IMR-90 (cell line): ENCODE results near the gene TMA7. TPM values are rescaled to one million over a fixed set of nuclear protein-coding genes. Genes with fewer than 3 reads are reported as not detected.

Experiments used
- ATAC-seq: fragments of 200-7000 bp; cut with Tn5 transposase; 2 replicates; pipeline ENCODE4 v1.9.1; 2020; ENCODE audit warnings: low read depth, mild to moderate bottlenecking, moderate library complexity
- BruUV-seq: library from RNA; stranded (reverse); fragments of 400-500 nt; replicated peaks from 2 replicates; lab custom pipeline; 2021; lab: Mats Ljungman, UMichigan
- CTCF ChIA-PET: fragments of 300-600 bp; formaldehyde crosslinking; extraction: SDS; loops from one replicate; lab custom pipeline; 2021; ENCODE audit warnings: antibody characterized with exemption; lab: Yijun Ruan, JAX
- POLR2A ChIA-PET: fragments of 300-600 bp; sonication (Branson Sonifier 250); formaldehyde crosslinking; loops from one replicate; lab custom pipeline; 2022; ENCODE audit warnings: antibody characterized with exemption; ENCODE audit not compliant: unreplicated experiment; lab: Charles Lee
- DNase-seq: peaks from one replicate; pipeline ENCODE4 v3.0.0; 2013
- H2AFZ ChIP-seq: replicated peaks from 2 replicates; pipeline ENCODE3; 2013; ENCODE audit warnings: low read length, mild to moderate bottlenecking; ENCODE audit not compliant: poor library complexity
- H2AK5ac ChIP-seq: 2 replicates; pipeline ENCODE4 v1.6.1; 2013; ENCODE audit warnings: low read depth, low read length, inconsistent platforms
- H2AK9ac ChIP-seq: replicated peaks from 2 replicates; pipeline ENCODE3; 2013; ENCODE audit warnings: mild to moderate bottlenecking, low read depth, low read length, moderate library complexity; ENCODE audit not compliant: poor library complexity
- H2BK120ac ChIP-seq: 2 replicates; pipeline ENCODE4 v1.6.1; 2013; ENCODE audit warnings: low read depth, low read length, inconsistent platforms
- H2BK15ac ChIP-seq: 3 replicates; pipeline ENCODE4 v1.6.1; 2013; ENCODE audit warnings: low read depth, low read length, inconsistent platforms
- H2BK20ac ChIP-seq: 2 replicates; pipeline ENCODE4 v1.6.1; 2013; ENCODE audit warnings: low read depth, mild to moderate bottlenecking, inconsistent platforms, low read length, moderate library complexity
- H2BK5ac ChIP-seq: 2 replicates; pipeline ENCODE4 v1.6.1; 2013; ENCODE audit warnings: mild to moderate bottlenecking, low read depth, low read length, inconsistent platforms; ENCODE audit not compliant: poor library complexity, severe bottlenecking
- H3K14ac ChIP-seq: replicated peaks from 2 replicates; pipeline ENCODE4 v1.6.1; 2013; ENCODE audit warnings: low read depth, low read length, inconsistent platforms
- H3K18ac ChIP-seq: 2 replicates; pipeline ENCODE4 v1.6.1; 2013; ENCODE audit warnings: low read depth, low read length, control low read depth
- H3K23ac ChIP-seq: 2 replicates; pipeline ENCODE4 v1.6.1; 2013; ENCODE audit warnings: low read depth, low read length, inconsistent platforms
- H3K27ac ChIP-seq: 2 replicates; pipeline ENCODE4 v1.5.1; 2013; ENCODE audit warnings: mild to moderate bottlenecking, control low read depth, low read length; ENCODE audit not compliant: insufficient read depth
- H3K27me3 ChIP-seq: 2 replicates; pipeline ENCODE4 v1.6.1; 2013; ENCODE audit warnings: low read length; ENCODE audit not compliant: control insufficient read depth, insufficient read depth
- H3K36me3 ChIP-seq: 2 replicates; pipeline ENCODE4 v1.6.1; 2013; ENCODE audit warnings: low read length, mixed read lengths; ENCODE audit not compliant: control insufficient read depth, insufficient read depth
- H3K4ac ChIP-seq: 2 replicates; pipeline ENCODE4 v1.6.1; 2013; ENCODE audit warnings: low read depth, low read length, inconsistent platforms
- H3K4me1 ChIP-seq: 2 replicates; pipeline ENCODE4 v1.6.1; 2013; ENCODE audit warnings: low read length, mixed read lengths; ENCODE audit not compliant: control insufficient read depth, insufficient read depth
- H3K4me2 ChIP-seq: 2 replicates; pipeline ENCODE4 v1.6.1; 2013; ENCODE audit warnings: low read depth, mild to moderate bottlenecking, control low read depth, low read length, moderate library complexity
- H3K4me3 ChIP-seq: 2 replicates; pipeline ENCODE4 v1.5.1; 2013; ENCODE audit warnings: low read depth, mild to moderate bottlenecking, control low read depth, low read length, moderate library complexity; ENCODE audit not compliant: insufficient read depth
- H3K56ac ChIP-seq: 2 replicates; pipeline ENCODE4 v1.6.1; 2013; ENCODE audit warnings: low read length, inconsistent platforms; ENCODE audit not compliant: insufficient read depth; ENCODE audit errors: extremely low read depth
- H3K79me1 ChIP-seq, 2 experiments: 2 replicates each; pipeline ENCODE4 v1.6.1; 2013; ENCODE audit warnings: low read length in 2 of 2, inconsistent platforms in 1 of 2, low read depth in 1 of 2
- H3K9ac ChIP-seq: 2 replicates; pipeline ENCODE4 v1.6.1; 2013; ENCODE audit warnings: low read depth, low read length, control low read depth
- H3K9me1 ChIP-seq: 2 replicates; pipeline ENCODE4 v1.6.1; 2013; ENCODE audit warnings: low read length, inconsistent platforms; ENCODE audit not compliant: insufficient read depth
- H3K9me3 ChIP-seq: 2 replicates; pipeline ENCODE4 v1.6.1; 2013; ENCODE audit warnings: low read length; ENCODE audit not compliant: control insufficient read depth, insufficient read depth
- H4K20me1 ChIP-seq: 2 replicates; pipeline ENCODE4 v1.6.1; 2013; ENCODE audit warnings: low read length, inconsistent platforms; ENCODE audit not compliant: insufficient read depth
- H4K5ac ChIP-seq: 2 replicates; pipeline ENCODE4 v1.6.1; 2013; ENCODE audit warnings: mild to moderate bottlenecking, low read depth, low read length, control low read depth
- H4K8ac ChIP-seq, 2 experiments: 2 replicates each; pipeline ENCODE4 v1.6.1; 2013; ENCODE audit warnings: low read depth in 2 of 2, low read length in 2 of 2, control low read depth in 1 of 2, inconsistent platforms in 1 of 2
- H4K91ac ChIP-seq: 2 replicates; pipeline ENCODE4 v1.6.1; 2013; ENCODE audit warnings: low read depth, low read length, inconsistent platforms; ENCODE audit not compliant: insufficient read depth
- BHLHE40 ChIP-seq: fragments of 150-350 bp; IDR thresholded peaks from 2 replicates; pipeline ENCODE4 v1.6.1; 2016; ENCODE audit warnings: mild to moderate bottlenecking, low read depth, low read length
- CEBPB ChIP-seq: IDR thresholded peaks from 2 replicates; pipeline ENCODE4 v1.6.1; 2012; ENCODE audit warnings: low read depth, low read length, improper control_type of control experiment
- CHD1 ChIP-seq: IDR thresholded peaks from 2 replicates; pipeline ENCODE4 v1.6.1; 2012; ENCODE audit warnings: low read depth, low read length, improper control_type of control experiment
- FOS ChIP-seq: fragments of 150-350 bp; IDR thresholded peaks from 2 replicates; pipeline ENCODE4 v1.6.1; 2016; ENCODE audit warnings: low read depth, low read length
- MAFK ChIP-seq: IDR thresholded peaks from 2 replicates; pipeline ENCODE4 v1.6.1; 2012; ENCODE audit warnings: low read depth, low read length, improper control_type of control experiment
- MAZ ChIP-seq: IDR thresholded peaks from 2 replicates; pipeline ENCODE4 v1.6.1; 2012; ENCODE audit warnings: low read depth, mild to moderate bottlenecking, low read length, improper control_type of control experiment, moderate library complexity, borderline replicate concordance
- MXI1 ChIP-seq: IDR thresholded peaks from 2 replicates; pipeline ENCODE4 v1.6.1; 2012; ENCODE audit warnings: low read depth, mild to moderate bottlenecking, low read length, moderate library complexity, borderline replicate concordance
- NFE2L2 ChIP-seq: fragments of 150-350 bp; IDR thresholded peaks from 2 replicates; pipeline ENCODE4 v1.6.1; 2016; ENCODE audit warnings: low read depth, mild to moderate bottlenecking, low read length
- POLR2A ChIP-seq: IDR thresholded peaks from 2 replicates; pipeline ENCODE4 v1.6.1; 2012; ENCODE audit warnings: mild to moderate bottlenecking, low read depth, low read length
- RAD21 ChIP-seq: IDR thresholded peaks from 2 replicates; pipeline ENCODE4 v1.6.1; 2012; ENCODE audit warnings: low read length, improper control_type of control experiment
- RCOR1 ChIP-seq: IDR thresholded peaks from 2 replicates; pipeline ENCODE4 v1.6.1; 2012; ENCODE audit warnings: mild to moderate bottlenecking, low read length, improper control_type of control experiment; ENCODE audit not compliant: insufficient replicate concordance
- RFX5 ChIP-seq: IDR thresholded peaks from 2 replicates; pipeline ENCODE4 v1.8.0; 2012; ENCODE audit warnings: low read depth, mild to moderate bottlenecking, low read length, moderate library complexity
- SMC3 ChIP-seq: fragments of 150-350 bp; IDR thresholded peaks from 2 replicates; pipeline ENCODE4 v1.6.1; 2016; ENCODE audit warnings: low read depth, mild to moderate bottlenecking, antibody characterized with exemption, low read length, moderate library complexity
- USF2 ChIP-seq: fragments of 150-350 bp; IDR thresholded peaks from 2 replicates; pipeline ENCODE4 v1.6.1; 2017; ENCODE audit warnings: mild to moderate bottlenecking, antibody characterized with exemption, low read length, low read depth
- WGBS, 2 experiments: methylation state at CpG; one replicate each; pipeline versions ENCODE4 v1.1.5 to v1.1.7; 2013; ENCODE audit warnings: missing lambda C conversion rate in 2 of 2; ENCODE audit not compliant: insufficient read length in 1 of 2; ENCODE audit errors: extremely low coverage in 2 of 2; 5-methylcytosine and 5-hydroxymethylcytosine counted together
- dilution Hi-C: fragments of 300-500 bp; cut with HindIII; formaldehyde crosslinking; loops from one replicate; pipeline ENCODE4 v1.14.3; 2018; ENCODE audit warnings: low sequenced_read_pairs; ENCODE audit not compliant: unreplicated experiment
- in situ Hi-C: fragments of 300-500 bp; cut with MboI; formaldehyde crosslinking; loops from 3 replicates; pipeline ENCODE4 v1.14.3; 2019; ENCODE audit warnings: low sequenced_read_pairs, inconsistent platforms, mixed read lengths
- intact Hi-C: fragments of 100-400 bp; cut with micrococcal nuclease; formaldehyde crosslinking; loops from 2 replicates; pipeline ENCODE4 v1.10.0; 2022
- polyA plus RNA-seq, 3 experiments: library from polyadenylated mRNA; depleted of rRNA; stranded (reverse); fragments of >200 nt; gene quantifications; 2 replicates each; pipeline ENCODE4 v1.2.3, GENCODE V29; 2012; ENCODE audit warnings: low replicate concordance in 1 of 3
- total RNA-seq: library from RNA; depleted of rRNA; stranded (reverse); fragments of >200 nt; gene quantifications from 2 replicates; pipeline ENCODE4 v1.2.3, GENCODE V29; 2012
- TF ChIP-seq, protein P1 (sequence below): conservative IDR thresholded peaks from 2 replicates; pipeline ENCODE4 v1.5.1; 2012; ENCODE audit warnings: mild to moderate bottlenecking, low read depth, low read length, improper control_type of control experiment

The TMA7 gene
- total and polyA plus RNA-seq, 2 of the 4 experiments (the other 2 are of a cell fraction), result 81.9 to 240 TPM

- Histone ChIP-seq H3K27ac (no peak overlapping the region), H3K56ac (no peak overlapping the region), H2AFZ (no peak overlapping the region), H3K4me1 (peaks cover 4% of the 10 kb centered on the region), H2BK120ac (no peak overlapping the region), H3K9ac (no peak overlapping the region), H3K27me3 (no peaks in the 10 kb centered on the region), H2AK5ac (no peak overlapping the region), H4K8ac (no peak overlapping the region), H3K79me1 (no peaks in the 10 kb centered on the region), H3K4me3 (no peak overlapping the region), H2AK9ac (no peak overlapping the region), H3K4me2 (no peak overlapping the region), H3K23ac (no peak overlapping the region), H4K91ac (no peak overlapping the region), H3K9me3 (no peaks in the 10 kb centered on the region), H3K4ac (no peak overlapping the region), H3K14ac (no peak overlapping the region), H3K36me3 (peaks cover 69% of the 10 kb centered on the region), H2BK5ac (no peak overlapping the region), H4K5ac (no peak overlapping the region), H3K9me1 (peaks cover 4% of the 10 kb centered on the region; the same call in 1 of the 2 replicates), H2BK15ac (no peak overlapping the region), H4K20me1 (no peaks in the 10 kb centered on the region), H3K18ac (no peak overlapping the region), H2BK20ac (no peak overlapping the region)
- WGBS, 2 experiments, result 70% methylated on average over 2 of the region's 18 CpGs; no CpG with 5 or more reads in 1 of the 2 experiments
- intact Hi-C loops, result no loop called here
- DNase-seq, result no peak
- ChIA-PET POLR2A (no interaction called here), CTCF (interaction anchor here (1.0 to 1.2 kb wide), 2 partner anchors 27 to 29 kb away, joined by 3 to 5 read pairs; no protein-coding TSS in a partner anchor)
- ATAC-seq, result no peak
- dilution Hi-C loops, result no loop called here
- in situ Hi-C loops, result no loop called here
- BruUV-seq, result no TSS peak
- no peak for TF ChIP-seq NFE2L2
- no peak for TF ChIP-seq BHLHE40
- TF ChIP-seq POLR2A, result no peak
- TF ChIP-seq RFX5, result no peak
- TF ChIP-seq, protein P1, sequence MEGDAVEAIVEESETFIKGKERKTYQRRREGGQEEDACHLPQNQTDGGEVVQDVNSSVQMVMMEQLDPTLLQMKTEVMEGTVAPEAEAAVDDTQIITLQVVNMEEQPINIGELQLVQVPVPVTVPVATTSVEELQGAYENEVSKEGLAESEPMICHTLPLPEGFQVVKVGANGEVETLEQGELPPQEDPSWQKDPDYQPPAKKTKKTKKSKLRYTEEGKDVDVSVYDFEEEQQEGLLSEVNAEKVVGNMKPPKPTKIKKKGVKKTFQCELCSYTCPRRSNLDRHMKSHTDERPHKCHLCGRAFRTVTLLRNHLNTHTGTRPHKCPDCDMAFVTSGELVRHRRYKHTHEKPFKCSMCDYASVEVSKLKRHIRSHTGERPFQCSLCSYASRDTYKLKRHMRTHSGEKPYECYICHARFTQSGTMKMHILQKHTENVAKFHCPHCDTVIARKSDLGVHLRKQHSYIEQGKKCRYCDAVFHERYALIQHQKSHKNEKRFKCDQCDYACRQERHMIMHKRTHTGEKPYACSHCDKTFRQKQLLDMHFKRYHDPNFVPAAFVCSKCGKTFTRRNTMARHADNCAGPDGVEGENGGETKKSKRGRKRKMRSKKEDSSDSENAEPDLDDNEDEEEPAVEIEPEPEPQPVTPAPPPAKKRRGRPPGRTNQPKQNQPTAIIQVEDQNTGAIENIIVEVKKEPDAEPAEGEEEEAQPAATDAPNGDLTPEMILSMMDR, result no peak
- TF ChIP-seq CEBPB, result no peak
- TF ChIP-seq FOS, result no peak
- TF ChIP-seq SMC3, result no peak
- no peak for TF ChIP-seq RCOR1
- no peak for TF ChIP-seq CHD1
- TF ChIP-seq USF2, result no peak
- no peak for TF ChIP-seq MXI1
- no peak for TF ChIP-seq RAD21
- TF ChIP-seq MAFK, result no peak
- TF ChIP-seq MAZ, result no peak
These were observed 33.3 kb upstream of the TMA7 start for GRCh38 chr3:48406443-48407431.
